ENCODE results near the gene OSTM1.

DNA sequence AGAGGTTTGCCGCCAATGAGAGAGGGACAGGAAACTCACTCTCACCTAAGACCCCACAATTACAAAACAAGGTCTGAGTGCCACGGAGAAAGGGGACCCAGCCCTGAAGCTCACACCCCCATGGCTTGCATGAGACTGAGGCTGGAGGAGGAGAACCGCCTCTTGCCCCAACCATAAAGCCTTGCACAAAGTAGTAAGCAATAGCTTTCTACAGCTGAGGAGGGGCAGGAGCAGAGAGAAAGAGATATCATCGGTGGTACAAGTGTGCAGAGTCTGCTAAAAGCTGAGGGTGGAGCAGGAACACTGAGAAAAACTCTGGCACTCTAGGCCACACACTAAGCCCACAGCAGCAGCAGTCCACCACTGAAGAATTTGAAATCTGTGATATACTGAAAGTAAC lies 37.7 kb downstream of the OSTM1 start:
- TF ChIP-seq EZH2phosphoT487 (IDR thresholded peaks at IDR 0.05; ENCODE audit: insufficient read depth, low read depth) (no peak), EZH2 (IDR thresholded peaks at IDR 0.05; ENCODE audit: insufficient read depth, poor library complexity, severe bottlenecking) (no peak)

All from GM23248 (cell line).